ENCODE measurements around the gene RPRD2.
A peak's percentile ranks its signal among the peaks of the same experiment; 100 is the strongest.

The RPRD2 gene

GRCh38 chr1:150507912-150508864, 144.2 kb downstream of the RPRD2 start, which contains the start of gene ECM1:
Gene ECM1, plus strand, starts transcription at chr1:150508109. Its CDS starts 101 bp downstream, at chr1:150508210.
- no peaks in the 10 kb centered on the region for H3K9me3 ChIP-seq (ENCODE audit: control insufficient read depth, low read depth, low read length)
- H3K4me1 ChIP-seq (ENCODE audit: control insufficient read depth, low read depth, low read length), result no peaks in the 10 kb centered on the region
- no peak within 1 kb of the TSS for H3K4me3 ChIP-seq (ENCODE audit: low read length)
- no peaks in the 10 kb centered on the region for H3K27me3 ChIP-seq (ENCODE audit: control insufficient read depth, insufficient read depth, low read length)
- peaks cover 33% of the 10 kb centered on the region for H3K36me3 ChIP-seq (ENCODE audit: control insufficient read depth, low read depth, low read length)
- H3K9ac ChIP-seq (ENCODE audit: low read length), result no peak within 1 kb of the TSS
- no peak within 1 kb of the TSS for H3K27ac ChIP-seq (ENCODE audit: low read length)

DNA sequence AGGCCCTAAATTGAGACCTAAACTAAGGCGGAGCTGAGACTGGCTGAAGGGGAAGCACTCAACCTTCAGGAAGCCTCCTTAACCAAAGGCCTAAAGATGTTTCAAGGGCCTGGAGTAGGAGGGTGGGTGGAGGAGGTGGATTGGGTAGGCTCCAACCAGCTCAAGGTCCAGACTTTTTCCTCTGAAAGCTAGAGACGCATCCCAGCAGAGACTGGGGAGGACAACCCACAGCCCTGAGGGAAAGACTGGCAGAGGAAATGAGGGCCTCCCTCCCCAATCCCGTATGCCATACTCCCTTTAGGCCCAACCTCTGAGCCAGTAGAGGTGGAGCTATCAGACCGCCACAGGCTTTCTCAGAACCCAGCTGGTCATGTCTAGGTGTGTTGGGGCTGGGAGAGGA, 145.0 kb downstream of the RPRD2 start:
- no peak overlapping the region for H3K9ac ChIP-seq (ENCODE audit: low read length)
- H3K27me3 ChIP-seq (ENCODE audit: control insufficient read depth, insufficient read depth, low read length), result no peaks in the 10 kb centered on the region
- no peak overlapping the region for H3K4me3 ChIP-seq (ENCODE audit: low read length)
- peaks cover 31% of the 10 kb centered on the region for H3K36me3 ChIP-seq (ENCODE audit: control insufficient read depth, low read depth, low read length)
- H3K4me1 ChIP-seq (ENCODE audit: control insufficient read depth, low read depth, low read length), result no peaks in the 10 kb centered on the region
- H3K9me3 ChIP-seq (ENCODE audit: control insufficient read depth, low read depth, low read length), result no peaks in the 10 kb centered on the region
- no peak overlapping the region for H3K27ac ChIP-seq (ENCODE audit: low read length)

GRCh38 chr1:150511551-150511950, 147.6 kb downstream of the RPRD2 start:
- H3K27me3 ChIP-seq (ENCODE audit: control insufficient read depth, insufficient read depth, low read length), result no peaks in the 10 kb centered on the region
- H3K9ac ChIP-seq (ENCODE audit: low read length), result no peak overlapping the region
- H3K36me3 ChIP-seq (ENCODE audit: control insufficient read depth, low read depth, low read length), result peaks cover 5% of the 10 kb centered on the region
- H3K27ac ChIP-seq (ENCODE audit: low read length), result no peak overlapping the region
- H3K4me3 ChIP-seq (ENCODE audit: low read length), result no peak overlapping the region
- H3K9me3 ChIP-seq (ENCODE audit: control insufficient read depth, low read depth, low read length), result no peaks in the 10 kb centered on the region
- no peaks in the 10 kb centered on the region for H3K4me1 ChIP-seq (ENCODE audit: control insufficient read depth, low read depth, low read length)

DNA sequence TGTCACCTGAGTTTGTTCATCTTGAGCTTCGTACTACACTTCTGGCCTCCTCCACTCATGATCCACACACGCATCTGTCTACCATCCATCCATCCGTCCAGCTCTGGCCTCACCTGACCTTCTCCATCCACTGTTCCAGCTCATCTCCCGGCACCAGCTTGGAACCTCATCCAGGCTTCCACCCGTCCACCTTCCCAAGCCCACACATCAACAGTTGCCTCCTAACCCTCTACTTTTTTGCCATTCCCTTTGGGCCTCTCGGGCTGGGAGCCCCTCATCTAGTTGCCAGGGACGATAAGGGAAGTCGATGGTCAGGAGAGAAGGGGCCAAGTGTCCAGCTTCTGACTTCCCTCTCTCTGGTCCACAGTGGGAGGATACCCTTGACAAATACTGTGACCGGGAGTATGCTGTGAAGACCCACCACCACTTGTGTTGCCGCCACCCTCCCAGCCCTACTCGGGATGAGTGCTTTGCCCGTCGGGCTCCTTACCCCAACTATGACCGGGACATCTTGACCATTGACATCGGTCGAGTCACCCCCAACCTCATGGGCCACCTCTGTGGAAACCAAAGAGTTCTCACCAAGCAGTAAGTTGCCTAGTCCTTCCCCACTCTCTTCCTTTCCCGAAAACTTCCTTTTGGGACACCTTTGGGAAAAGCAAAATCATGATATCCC, 148.2 kb downstream of the RPRD2 start:
- H3K27ac ChIP-seq (ENCODE audit: low read length), result no peak overlapping the region
- H3K9ac ChIP-seq (ENCODE audit: low read length), result no peak overlapping the region
- no peak overlapping the region for H3K4me3 ChIP-seq (ENCODE audit: low read length)
- no peaks in the 10 kb centered on the region for H3K4me1 ChIP-seq (ENCODE audit: control insufficient read depth, low read depth, low read length)
- no peaks in the 10 kb centered on the region for H3K27me3 ChIP-seq (ENCODE audit: control insufficient read depth, insufficient read depth, low read length)
- H3K36me3 ChIP-seq (ENCODE audit: control insufficient read depth, low read depth, low read length), result no peaks in the 10 kb centered on the region
- H3K9me3 ChIP-seq (ENCODE audit: control insufficient read depth, low read depth, low read length), result no peaks in the 10 kb centered on the region

GRCh38 chr1:150512846-150513245, 148.9 kb downstream of the RPRD2 start:
- Histone ChIP-seq H3K36me3 (ENCODE audit: control insufficient read depth, low read depth, low read length) (no peaks in the 10 kb centered on the region), H3K27me3 (ENCODE audit: control insufficient read depth, insufficient read depth, low read length) (no peaks in the 10 kb centered on the region), H3K9me3 (ENCODE audit: control insufficient read depth, low read depth, low read length) (no peaks in the 10 kb centered on the region), H3K27ac (ENCODE audit: low read length) (no peak overlapping the region), H3K9ac (ENCODE audit: low read length) (no peak overlapping the region), H3K4me3 (ENCODE audit: low read length) (no peak overlapping the region), H3K4me1 (ENCODE audit: control insufficient read depth, low read depth, low read length) (no peaks in the 10 kb centered on the region)

GRCh38 chr1:150513351-150513791, 149.4 kb downstream of the RPRD2 start:
- no peaks in the 10 kb centered on the region for H3K27me3 ChIP-seq (ENCODE audit: control insufficient read depth, insufficient read depth, low read length)
- H3K9ac ChIP-seq (ENCODE audit: low read length), result no peak overlapping the region
- no peaks in the 10 kb centered on the region for H3K36me3 ChIP-seq (ENCODE audit: control insufficient read depth, low read depth, low read length)
- H3K4me3 ChIP-seq (ENCODE audit: low read length), result no peak overlapping the region
- H3K9me3 ChIP-seq (ENCODE audit: control insufficient read depth, low read depth, low read length), result no peaks in the 10 kb centered on the region
- no peak overlapping the region for H3K27ac ChIP-seq (ENCODE audit: low read length)
- no peaks in the 10 kb centered on the region for H3K4me1 ChIP-seq (ENCODE audit: control insufficient read depth, low read depth, low read length)

- Histone ChIP-seq H3K4me1 (ENCODE audit: control insufficient read depth, low read depth, low read length) (no peaks in the 10 kb centered on the region), H3K4me3 (ENCODE audit: low read length) (no peak overlapping the region), H3K9ac (ENCODE audit: low read length) (no peak overlapping the region), H3K36me3 (ENCODE audit: control insufficient read depth, low read depth, low read length) (no peaks in the 10 kb centered on the region), H3K27me3 (ENCODE audit: control insufficient read depth, insufficient read depth, low read length) (no peaks in the 10 kb centered on the region), H3K9me3 (ENCODE audit: control insufficient read depth, low read depth, low read length) (no peaks in the 10 kb centered on the region), H3K27ac (ENCODE audit: low read length) (no peak overlapping the region)
Observed at GRCh38 chr1:150514260-150514659, 150.3 kb downstream of the RPRD2 start.

DNA sequence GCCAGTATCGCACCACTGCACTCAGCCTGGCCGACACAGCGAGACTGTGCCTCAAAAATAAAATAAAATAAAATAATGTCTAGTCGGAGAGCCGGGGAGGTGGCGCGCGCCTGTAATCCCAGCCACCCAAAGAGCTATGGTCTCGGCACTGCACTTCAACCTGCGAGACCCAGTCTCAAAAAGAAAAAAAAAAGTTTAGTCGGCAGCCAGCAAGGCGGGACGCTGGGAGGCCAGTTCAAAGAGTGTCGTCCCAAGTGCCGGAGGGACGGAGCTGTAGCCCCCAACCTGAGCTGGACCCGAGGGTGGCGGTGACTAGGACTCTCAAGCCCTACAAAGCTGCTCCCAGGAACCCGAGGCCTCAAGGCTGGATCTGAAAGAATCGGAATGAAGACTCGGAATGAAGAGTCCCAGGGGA, 151.0 kb downstream of the RPRD2 start:
- Histone ChIP-seq H3K4me1 (ENCODE audit: control insufficient read depth, low read depth, low read length) (no peaks in the 10 kb centered on the region), H3K4me3 (ENCODE audit: low read length) (peak overlapping the region; percentile 95), H3K27me3 (ENCODE audit: control insufficient read depth, insufficient read depth, low read length) (no peaks in the 10 kb centered on the region), H3K27ac (ENCODE audit: low read length) (peak overlapping the region; percentile 49), H3K9ac (ENCODE audit: low read length) (peak overlapping the region; percentile 59), H3K36me3 (ENCODE audit: control insufficient read depth, low read depth, low read length) (no peaks in the 10 kb centered on the region), H3K9me3 (ENCODE audit: control insufficient read depth, low read depth, low read length) (no peaks in the 10 kb centered on the region)

DNA sequence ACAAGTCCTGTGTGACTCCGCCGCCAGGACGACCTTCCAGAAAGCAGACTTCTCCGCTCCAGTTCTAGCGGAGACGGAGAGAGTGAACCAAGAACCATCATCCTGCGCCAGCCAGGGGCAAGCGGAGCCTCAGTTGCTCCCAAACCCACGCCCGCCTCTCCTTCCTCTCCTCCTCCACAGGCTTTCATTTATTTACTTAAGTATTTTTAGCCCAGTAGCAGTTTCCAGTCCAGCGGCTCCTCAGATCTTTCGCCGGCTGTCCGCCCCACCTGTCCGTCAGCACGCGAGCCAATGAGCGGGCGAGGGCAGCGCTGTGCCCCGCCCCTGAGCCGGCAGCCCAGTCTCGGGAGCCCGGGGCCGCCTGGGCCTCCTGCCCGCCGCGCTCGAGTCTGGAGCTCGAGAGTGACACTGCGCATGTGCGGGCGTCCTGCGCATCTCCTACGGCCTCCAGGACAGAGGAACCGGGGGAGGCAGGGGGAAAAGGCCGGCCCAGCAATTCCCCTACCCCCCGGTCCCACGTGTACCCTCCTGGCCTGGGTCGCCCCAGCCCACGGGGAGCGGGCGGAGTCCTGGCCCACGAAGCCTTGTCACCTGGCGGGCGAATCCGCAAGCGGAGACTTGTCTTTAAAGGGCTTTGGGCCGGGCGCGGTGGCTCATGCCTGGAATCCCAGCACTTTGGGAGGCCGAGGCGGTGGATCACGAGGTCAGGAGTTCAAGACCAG, 151.5 kb downstream of the RPRD2 start, which contains the start of gene FALEC:
TSS of gene FALEC (plus strand) at position 425 of the 722 bp plus-strand sequence.
- H3K9me3 ChIP-seq (ENCODE audit: control insufficient read depth, low read depth, low read length), result no peaks in the 10 kb centered on the region
- no peaks in the 10 kb centered on the region for H3K36me3 ChIP-seq (ENCODE audit: control insufficient read depth, low read depth, low read length)
- peak within 1 kb of the TSS; percentile 59 for H3K9ac ChIP-seq (ENCODE audit: low read length)
- H3K27ac ChIP-seq (ENCODE audit: low read length), result peak within 1 kb of the TSS; percentile 49
- no peaks in the 10 kb centered on the region for H3K27me3 ChIP-seq (ENCODE audit: control insufficient read depth, insufficient read depth, low read length)
- H3K4me3 ChIP-seq (ENCODE audit: low read length), result peak within 1 kb of the TSS; percentile 95
- no peaks in the 10 kb centered on the region for H3K4me1 ChIP-seq (ENCODE audit: control insufficient read depth, low read depth, low read length)

DNA sequence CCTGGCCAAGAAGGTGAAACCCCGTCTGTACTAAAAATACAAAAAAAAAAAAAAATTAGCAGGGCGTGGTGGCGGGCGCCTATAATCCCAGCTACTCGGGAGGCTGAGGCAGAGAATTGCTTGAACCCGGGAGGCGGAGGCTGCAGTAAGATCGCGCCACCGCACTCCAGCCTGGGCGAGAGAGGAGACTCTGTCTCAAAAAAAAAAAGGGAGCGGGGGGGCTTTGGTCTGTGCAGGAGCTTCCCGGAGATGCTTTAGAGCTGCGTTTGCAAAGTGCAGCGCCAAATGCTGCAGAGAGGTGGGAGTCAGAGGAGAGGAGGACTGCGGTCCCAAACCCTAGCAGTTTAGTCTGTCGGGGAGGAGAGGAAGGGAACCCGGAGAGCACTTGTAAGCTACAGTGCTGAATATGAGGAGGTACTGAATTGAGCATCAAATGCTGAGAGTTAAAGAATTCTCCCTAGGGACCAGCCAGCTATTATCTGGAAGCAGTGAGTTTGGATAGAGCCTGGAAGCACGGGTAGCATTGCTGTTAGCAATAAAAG, 152.2 kb downstream of the RPRD2 start:
- H3K4me1 ChIP-seq (ENCODE audit: control insufficient read depth, low read depth, low read length), result no peaks in the 10 kb centered on the region
- H3K27me3 ChIP-seq (ENCODE audit: control insufficient read depth, insufficient read depth, low read length), result no peaks in the 10 kb centered on the region
- H3K27ac ChIP-seq (ENCODE audit: low read length), result no peak overlapping the region
- peak overlapping the region; percentile 59 for H3K9ac ChIP-seq (ENCODE audit: low read length)
- no peaks in the 10 kb centered on the region for H3K36me3 ChIP-seq (ENCODE audit: control insufficient read depth, low read depth, low read length)
- H3K9me3 ChIP-seq (ENCODE audit: control insufficient read depth, low read depth, low read length), result no peaks in the 10 kb centered on the region
- peak overlapping the region; percentile 95 for H3K4me3 ChIP-seq (ENCODE audit: low read length)

DNA sequence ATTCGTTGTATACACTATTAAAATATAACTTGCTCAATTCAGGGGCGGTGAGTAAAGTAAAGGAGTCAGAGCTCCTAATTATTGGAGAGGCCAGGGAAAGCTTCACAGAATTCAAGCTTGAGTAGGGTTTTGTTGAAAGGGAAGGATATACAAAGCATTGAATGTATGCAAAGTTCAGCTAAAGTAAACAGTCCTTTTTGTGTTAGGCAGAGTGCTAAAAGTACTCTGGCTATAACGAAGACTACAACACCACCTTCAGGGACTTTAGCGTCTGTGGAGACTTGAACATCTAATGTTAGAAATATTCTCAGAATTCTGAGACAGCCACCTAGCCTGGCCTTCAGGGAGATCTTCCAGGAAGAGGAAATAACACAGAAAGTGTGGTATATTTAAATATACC, 152.7 kb downstream of the RPRD2 start:
- H3K27me3 ChIP-seq (ENCODE audit: control insufficient read depth, insufficient read depth, low read length), result no peaks in the 10 kb centered on the region
- no peak overlapping the region for H3K9ac ChIP-seq (ENCODE audit: low read length)
- no peaks in the 10 kb centered on the region for H3K36me3 ChIP-seq (ENCODE audit: control insufficient read depth, low read depth, low read length)
- H3K9me3 ChIP-seq (ENCODE audit: control insufficient read depth, low read depth, low read length), result no peaks in the 10 kb centered on the region
- H3K4me1 ChIP-seq (ENCODE audit: control insufficient read depth, low read depth, low read length), result no peaks in the 10 kb centered on the region
- no peak overlapping the region for H3K27ac ChIP-seq (ENCODE audit: low read length)
- H3K4me3 ChIP-seq (ENCODE audit: low read length), result peak overlapping the region; percentile 95
